ENCODE results near the gene PRKCB. TPM values are rescaled to one million over a fixed set of nuclear protein-coding genes. Genes with fewer than 3 reads are reported as not detected.

The PRKCB gene
- total and polyA plus RNA-seq, 2 experiments from 2014 or later: 3.7 to 16.4 TPM

- Mint-ChIP-seq H3K36me3 (ENCODE audit: low read depth) (no peaks in the 10 kb centered on the region; the same call in 2 of the 3 replicates), H3K27me3 (ENCODE audit: insufficient read depth, low read depth, poor library complexity) (peaks cover 4% of the 10 kb centered on the region), H3K4me3 (no peak overlapping the region), H3K27ac (no peak overlapping the region; the same call in 1 of the 2 replicates), H3K4me1 (peaks cover 18% of the 10 kb centered on the region), H3K9me3 (no peaks in the 10 kb centered on the region)
- H4K20me1 ChIP-seq (replicated peaks; ENCODE audit: insufficient read depth): no peaks in the 10 kb centered on the region
- no peak overlapping the region for H3K27ac ChIP-seq (ENCODE audit: low read depth)
- no peak overlapping the region for H3K4me2 ChIP-seq
- DNase-seq (ENCODE audit: low spot score): no peak
- no peak for ATAC-seq
- H3K4me3 ChIP-seq: no peak overlapping the region
- TF ChIP-seq STAT1 (IDR thresholded peaks at IDR 0.05; ENCODE audit: unreplicated experiment) (no peak), POLR2AphosphoS5 (IDR thresholded peaks at IDR 0.05; ENCODE audit: low read depth) (no peak), ZNF331 (CRISPR knock-in tag; IDR thresholded peaks at IDR 0.05; ENCODE audit: low read depth) (no peak), CREB1 (CRISPR knock-in tag; IDR thresholded peaks at IDR 0.05; ENCODE audit: low read depth) (no peak), NANOG (IDR thresholded peaks at IDR 0.05; ENCODE audit: borderline replicate concordance) (no peak), EZH2phosphoT487 (IDR thresholded peaks at IDR 0.05; ENCODE audit: unreplicated experiment) (no peak), JUNB (IDR thresholded peaks at IDR 0.05; ENCODE audit: unreplicated experiment) (no peak), ZNF114 (CRISPR knock-in tag; IDR thresholded peaks at IDR 0.05) (no peak), CTCF (conservative IDR thresholded peaks at IDR 0.05; ENCODE audit: low read depth in 2 of 2) (no peak), EZH2 (IDR thresholded peaks at IDR 0.05; ENCODE audit: low read depth, unreplicated experiment) (no peak), REST (IDR thresholded peaks at IDR 0.05; ENCODE audit: unreplicated experiment) (no peak)
- TF ChIP-seq, protein P1, sequence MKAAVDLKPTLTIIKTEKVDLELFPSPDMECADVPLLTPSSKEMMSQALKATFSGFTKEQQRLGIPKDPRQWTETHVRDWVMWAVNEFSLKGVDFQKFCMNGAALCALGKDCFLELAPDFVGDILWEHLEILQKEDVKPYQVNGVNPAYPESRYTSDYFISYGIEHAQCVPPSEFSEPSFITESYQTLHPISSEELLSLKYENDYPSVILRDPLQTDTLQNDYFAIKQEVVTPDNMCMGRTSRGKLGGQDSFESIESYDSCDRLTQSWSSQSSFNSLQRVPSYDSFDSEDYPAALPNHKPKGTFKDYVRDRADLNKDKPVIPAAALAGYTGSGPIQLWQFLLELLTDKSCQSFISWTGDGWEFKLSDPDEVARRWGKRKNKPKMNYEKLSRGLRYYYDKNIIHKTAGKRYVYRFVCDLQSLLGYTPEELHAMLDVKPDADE (IDR thresholded peaks at IDR 0.05): no peak
- TF ChIP-seq, protein P2, sequence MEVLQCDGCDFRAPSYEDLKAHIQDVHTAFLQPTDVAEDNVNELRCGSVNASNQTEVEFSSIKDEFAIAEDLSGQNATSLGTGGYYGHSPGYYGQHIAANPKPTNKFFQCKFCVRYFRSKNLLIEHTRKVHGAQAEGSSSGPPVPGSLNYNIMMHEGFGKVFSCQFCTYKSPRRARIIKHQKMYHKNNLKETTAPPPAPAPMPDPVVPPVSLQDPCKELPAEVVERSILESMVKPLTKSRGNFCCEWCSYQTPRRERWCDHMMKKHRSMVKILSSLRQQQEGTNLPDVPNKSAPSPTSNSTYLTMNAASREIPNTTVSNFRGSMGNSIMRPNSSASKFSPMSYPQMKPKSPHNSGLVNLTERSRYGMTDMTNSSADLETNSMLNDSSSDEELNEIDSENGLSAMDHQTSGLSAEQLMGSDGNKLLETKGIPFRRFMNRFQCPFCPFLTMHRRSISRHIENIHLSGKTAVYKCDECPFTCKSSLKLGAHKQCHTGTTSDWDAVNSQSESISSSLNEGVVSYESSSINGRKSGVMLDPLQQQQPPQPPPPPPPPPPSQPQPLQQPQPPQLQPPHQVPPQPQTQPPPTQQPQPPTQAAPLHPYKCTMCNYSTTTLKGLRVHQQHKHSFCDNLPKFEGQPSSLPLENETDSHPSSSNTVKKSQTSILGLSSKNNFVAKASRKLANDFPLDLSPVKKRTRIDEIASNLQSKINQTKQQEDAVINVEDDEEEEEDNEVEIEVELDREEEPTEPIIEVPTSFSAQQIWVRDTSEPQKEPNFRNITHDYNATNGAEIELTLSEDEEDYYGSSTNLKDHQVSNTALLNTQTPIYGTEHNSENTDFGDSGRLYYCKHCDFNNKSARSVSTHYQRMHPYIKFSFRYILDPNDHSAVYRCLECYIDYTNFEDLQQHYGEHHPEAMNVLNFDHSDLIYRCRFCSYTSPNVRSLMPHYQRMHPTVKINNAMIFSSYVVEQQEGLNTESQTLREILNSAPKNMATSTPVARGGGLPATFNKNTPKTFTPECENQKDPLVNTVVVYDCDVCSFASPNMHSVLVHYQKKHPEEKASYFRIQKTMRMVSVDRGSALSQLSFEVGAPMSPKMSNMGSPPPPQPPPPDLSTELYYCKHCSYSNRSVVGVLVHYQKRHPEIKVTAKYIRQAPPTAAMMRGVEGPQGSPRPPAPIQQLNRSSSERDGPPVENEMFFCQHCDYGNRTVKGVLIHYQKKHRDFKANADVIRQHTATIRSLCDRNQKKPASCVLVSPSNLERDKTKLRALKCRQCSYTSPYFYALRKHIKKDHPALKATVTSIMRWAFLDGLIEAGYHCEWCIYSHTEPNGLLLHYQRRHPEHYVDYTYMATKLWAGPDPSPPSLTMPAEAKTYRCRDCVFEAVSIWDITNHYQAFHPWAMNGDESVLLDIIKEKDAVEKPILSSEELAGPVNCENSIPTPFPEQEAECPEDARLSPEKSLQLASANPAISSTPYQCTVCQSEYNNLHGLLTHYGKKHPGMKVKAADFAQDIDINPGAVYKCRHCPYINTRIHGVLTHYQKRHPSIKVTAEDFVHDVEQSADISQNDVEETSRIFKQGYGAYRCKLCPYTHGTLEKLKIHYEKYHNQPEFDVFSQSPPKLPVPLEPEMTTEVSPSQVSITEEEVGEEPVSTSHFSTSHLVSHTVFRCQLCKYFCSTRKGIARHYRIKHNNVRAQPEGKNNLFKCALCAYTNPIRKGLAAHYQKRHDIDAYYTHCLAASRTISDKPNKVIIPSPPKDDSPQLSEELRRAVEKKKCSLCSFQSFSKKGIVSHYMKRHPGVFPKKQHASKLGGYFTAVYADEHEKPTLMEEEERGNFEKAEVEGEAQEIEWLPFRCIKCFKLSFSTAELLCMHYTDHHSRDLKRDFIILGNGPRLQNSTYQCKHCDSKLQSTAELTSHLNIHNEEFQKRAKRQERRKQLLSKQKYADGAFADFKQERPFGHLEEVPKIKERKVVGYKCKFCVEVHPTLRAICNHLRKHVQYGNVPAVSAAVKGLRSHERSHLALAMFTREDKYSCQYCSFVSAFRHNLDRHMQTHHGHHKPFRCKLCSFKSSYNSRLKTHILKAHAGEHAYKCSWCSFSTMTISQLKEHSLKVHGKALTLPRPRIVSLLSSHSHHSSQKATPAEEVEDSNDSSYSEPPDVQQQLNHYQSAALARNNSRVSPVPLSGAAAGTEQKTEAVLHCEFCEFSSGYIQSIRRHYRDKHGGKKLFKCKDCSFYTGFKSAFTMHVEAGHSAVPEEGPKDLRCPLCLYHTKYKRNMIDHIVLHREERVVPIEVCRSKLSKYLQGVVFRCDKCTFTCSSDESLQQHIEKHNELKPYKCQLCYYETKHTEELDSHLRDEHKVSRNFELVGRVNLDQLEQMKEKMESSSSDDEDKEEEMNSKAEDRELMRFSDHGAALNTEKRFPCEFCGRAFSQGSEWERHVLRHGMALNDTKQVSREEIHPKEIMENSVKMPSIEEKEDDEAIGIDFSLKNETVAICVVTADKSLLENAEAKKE (CRISPR knock-in tag; IDR thresholded peaks at IDR 0.05): no peak
- no peaks in the 10 kb centered on the region for H3K27me3 ChIP-seq (ENCODE audit: insufficient read depth)
- H3K79me2 ChIP-seq (replicated peaks; ENCODE audit: insufficient read depth): no peaks in the 10 kb centered on the region
- H3K4me1 ChIP-seq (ENCODE audit: insufficient read depth): peaks cover 8% of the 10 kb centered on the region; the same call in 1 of the 2 replicates
- H3K9me2 ChIP-seq (ENCODE audit: insufficient read depth): peaks cover 6% of the 10 kb centered on the region; the same call in 1 of the 2 replicates
- no peaks in the 10 kb centered on the region for H3F3A ChIP-seq (replicated peaks; ENCODE audit: low read depth)
- H3K36me3 ChIP-seq (ENCODE audit: insufficient read depth): no peaks in the 10 kb centered on the region
- H2AFZ ChIP-seq: peak overlapping the region; percentile 25
Observed at GRCh38 chr16:24074574-24074973, 238.8 kb downstream of the PRKCB start.
